MCF 10A (cell line): Measurements from ENCODE around the gene KICS2. TPM values are rescaled to one million over a fixed set of nuclear protein-coding genes. Genes with fewer than 3 reads are reported as not detected.
"Not testable (repeated sequence)": the region's sequence is repeated elsewhere in the genome, so short reads cannot be mapped to it uniquely, and the experiment has no call there.

Source experiments
- BruUV-seq: library from RNA; stranded (reverse); fragments of 400-500 nt; replicated peaks from 2 replicates; lab custom pipeline; 2021; lab: Mats Ljungman, UMichigan
- CTCF ChIA-PET: fragments of 300-600 bp; sonication (Branson Sonifier 250); formaldehyde crosslinking; extraction: SDS; loops from one replicate; lab custom pipeline; 2021; ENCODE audit warnings: antibody characterized with exemption, inconsistent platforms; lab: Yijun Ruan, JAX
- POLR2A ChIA-PET: fragments of 300-600, 350-650 bp; sonication (Branson Sonifier 250); formaldehyde crosslinking; extraction: SDS; loops from one replicate; lab custom pipeline; 2020; ENCODE audit warnings: antibody characterized with exemption, inconsistent platforms; lab: Yijun Ruan, JAX
- DNase-seq: peaks from one replicate; pipeline ENCODE4 v3.0.0-alpha.2; 2018; ENCODE audit not compliant: unreplicated experiment
- H3K27ac Mint-ChIP-seq: one replicate; pipeline ENCODE4 v1.8.0; 2022; ENCODE audit warnings: mild to moderate bottlenecking, low read depth, mixed read lengths; ENCODE audit not compliant: unreplicated experiment
- H3K27me3 Mint-ChIP-seq: one replicate; pipeline ENCODE4 v1.8.0; 2022; ENCODE audit warnings: mixed read lengths; ENCODE audit not compliant: insufficient read depth, unreplicated experiment
- H3K36me3 Mint-ChIP-seq: one replicate; pipeline ENCODE4 v1.8.0; 2022; ENCODE audit warnings: mild to moderate bottlenecking, moderate library complexity, mixed read lengths; ENCODE audit not compliant: insufficient read depth, unreplicated experiment
- H3K4me1 Mint-ChIP-seq: one replicate; pipeline ENCODE4 v1.8.0; 2022; ENCODE audit warnings: mixed read lengths; ENCODE audit not compliant: insufficient read depth, unreplicated experiment
- H3K4me3 Mint-ChIP-seq: one replicate; pipeline ENCODE4 v1.8.0; 2022; ENCODE audit warnings: mild to moderate bottlenecking, moderate library complexity, mixed read lengths; ENCODE audit not compliant: unreplicated experiment
- H3K9me3 Mint-ChIP-seq: one replicate; pipeline ENCODE4 v1.8.0; 2022; ENCODE audit warnings: mixed read lengths; ENCODE audit not compliant: unreplicated experiment
- CTCF ChIP-seq: fragments of 200-600 bp; IDR thresholded peaks from one replicate; pipeline ENCODE4 v1.8.0; 2022; ENCODE audit warnings: antibody characterized with exemption, mild to moderate bottlenecking; ENCODE audit not compliant: unreplicated experiment
- intact Hi-C: fragments of 100-400 bp; cut with micrococcal nuclease; formaldehyde crosslinking; loops from 2 replicates; pipeline ENCODE4 v1.14.1; 2022
- total RNA-seq: library from RNA; stranded (reverse); gene quantifications from 2 replicates; pipeline ENCODE4 v1.2.3, GENCODE V29; 2022

Gene KICS2
- total RNA-seq, 1 experiment from 2014 or later = 11.9 TPM

- DNase-seq = no peak
- Mint-ChIP-seq H3K27me3 (no peaks in the 10 kb centered on the region), H3K4me3 (no peak overlapping the region), H3K9me3 (no peaks in the 10 kb centered on the region), H3K4me1 (no peaks in the 10 kb centered on the region), H3K36me3 (peaks cover 24% of the 10 kb centered on the region), H3K27ac (no peak overlapping the region)
- intact Hi-C loops = no loop called here
- POLR2A ChIA-PET = no interaction called here
- TF ChIP-seq CTCF = no peak
- no TSS peak for BruUV-seq
- CTCF ChIA-PET = interaction anchor here (0.7 kb wide), 1 partner anchor 161 kb away, joined by 3 read pairs; no protein-coding TSS in a partner anchor
Measured at GRCh38 chr12:64203775-64204174, 18.3 kb downstream of the KICS2 start.

GRCh38 chr12:64203036-64203435 lies 19.1 kb downstream of the KICS2 start:
- Mint-ChIP-seq H3K27me3 (no peaks in the 10 kb centered on the region), H3K36me3 (peaks cover 20% of the 10 kb centered on the region), H3K4me1 (no peaks in the 10 kb centered on the region), H3K9me3 (no peaks in the 10 kb centered on the region), H3K27ac (no peak overlapping the region), H3K4me3 (no peak overlapping the region)
- no peak for TF ChIP-seq CTCF
- POLR2A ChIA-PET = no interaction called here
- intact Hi-C loops = no loop called here
- CTCF ChIA-PET = interaction anchor here (0.6 kb wide), 1 partner anchor 44 kb away, joined by 3 read pairs; no protein-coding TSS in a partner anchor
- BruUV-seq = no TSS peak
- DNase-seq = no peak

- H3K9me3 Mint-ChIP-seq = not testable (repeated sequence)
Measured at GRCh38 chr12:64195841-64196240, 26.3 kb downstream of the KICS2 start.

GRCh38 chr12:64194333-64195149 lies 27.6 kb downstream of the KICS2 start:
- H3K4me1 Mint-ChIP-seq = no peaks in the 10 kb centered on the region
- H3K27ac Mint-ChIP-seq = no peak overlapping the region
- no TSS peak for BruUV-seq
- CTCF ChIA-PET = interaction anchor here (0.6 to 1.7 kb wide), 3 partner anchors 10 to 24 kb away, joined by 3 to 5 read pairs (median 3); no protein-coding TSS in a partner anchor
- H3K36me3 Mint-ChIP-seq = peaks cover 34% of the 10 kb centered on the region
- H3K9me3 Mint-ChIP-seq = no peaks in the 10 kb centered on the region
- POLR2A ChIA-PET = interaction anchor here (0.7 to 1.3 kb wide), 3 partner anchors 27 to 1657 kb away, joined by 3 to 4 read pairs (median 3); no protein-coding TSS in a partner anchor
- no peak for TF ChIP-seq CTCF
- no peak overlapping the region for H3K4me3 Mint-ChIP-seq
- intact Hi-C loops = no loop called here
- no peak for DNase-seq
- H3K27me3 Mint-ChIP-seq = no peaks in the 10 kb centered on the region

More at GRCh38 chr12:64195841-64196240, 26.3 kb downstream of the KICS2 start:
- H3K36me3 Mint-ChIP-seq = peaks cover 34% of the 10 kb centered on the region
- POLR2A ChIA-PET = interaction anchor here (1.3 kb wide), 1 partner anchor 25 kb away, joined by 4 read pairs; no protein-coding TSS in a partner anchor
- BruUV-seq, H3K27ac Mint-ChIP-seq, DNase-seq, H3K4me3 Mint-ChIP-seq, intact Hi-C loops, H3K4me1 Mint-ChIP-seq, CTCF ChIA-PET, H3K27me3 Mint-ChIP-seq: not testable (repeated sequence)
